ENCODE measurements around the gene TBCB.
"Not testable (repeated sequence)": the region's sequence is repeated elsewhere in the genome, so short reads cannot be mapped to it uniquely, and the experiment has no call there.

The TBCB gene

GRCh38 chr19:36173846-36174245 is 58.6 kb downstream of the TBCB start:
- DNase-seq (ENCODE audit: low read depth): not testable (repeated sequence)

All from non-pigmented ciliary epithelial cell (primary cell).